Kidney (tissue), 14 donors: ENCODE measurements around the gene KLF1. TPM values are rescaled to one million over a fixed set of nuclear protein-coding genes. Genes with fewer than 3 reads are reported as not detected.

ENCODE experiments used
- DNase-seq, 5 donors: peaks; one replicate each; pipeline ENCODE4 v3.0.0-alpha.2; 2013 to 2020
- FAIRE-seq: peaks from 2 replicates; lab custom pipeline; 2012; peaks lifted over from hg19 to GRCh38; lab: Jason Lieb, UNC
- H3K27ac ChIP-seq, 2 donors: one replicate each; pipeline ENCODE4 v1.7.0; 2013; ENCODE audit warnings: low read depth in 2 of 2, low read length in 2 of 2, inconsistent platforms in 1 of 2
- H3K27me3 ChIP-seq: one replicate; pipeline ENCODE4 v1.7.1; 2013; ENCODE audit warnings: low read length, inconsistent platforms; ENCODE audit not compliant: control insufficient read depth, insufficient read depth
- H3K36me3 ChIP-seq, 3 donors: one replicate each; pipeline versions ENCODE4 v1.7.0 to v1.7.1; 2013; ENCODE audit warnings: low read length in 3 of 3, control low read depth in 1 of 3, inconsistent platforms in 1 of 3; ENCODE audit not compliant: insufficient read depth in 3 of 3, control insufficient read depth in 2 of 3
- H3K4me1 ChIP-seq, 3 donors: one replicate each; pipeline versions ENCODE4 v1.7.0 to v1.7.1; 2013; ENCODE audit warnings: low read length in 3 of 3, inconsistent platforms in 1 of 3, low read depth in 1 of 3; ENCODE audit not compliant: control insufficient read depth in 2 of 3, insufficient read depth in 2 of 3
- H3K4me3 ChIP-seq, 3 donors: one replicate each; pipeline versions ENCODE4 v1.7.0 to v1.8.1; 2013; ENCODE audit warnings: low read length in 3 of 3, control low read depth in 1 of 3, inconsistent platforms in 1 of 3
- H3K9ac ChIP-seq, 3 donors: one replicate each; pipeline versions ENCODE4 v1.7.0 to v1.7.1; 2013; ENCODE audit warnings: low read length in 3 of 3, control low read depth in 1 of 3, inconsistent platforms in 1 of 3
- H3K9me3 ChIP-seq, 3 donors: one replicate each; pipeline versions ENCODE4 v1.7.0 to v1.7.1; 2013; ENCODE audit warnings: low read length in 3 of 3, control low read depth in 1 of 3, inconsistent platforms in 1 of 3; ENCODE audit not compliant: control insufficient read depth in 2 of 3, insufficient read depth in 1 of 3
- intact Hi-C: fragments of 100-400 bp; cut with DNase I; formaldehyde crosslinking; loops from one replicate; pipeline ENCODE4 v1.11.1; 2022
- polyA plus RNA-seq: library from polyadenylated mRNA; stranded (reverse); fragments of 350-450 nt; fragmentation: Illumina TruSeq; extraction: RNeasy Lipid Tissue Mini Kit (QIAGEN cat#74804); gene quantifications from one replicate; pipeline ENCODE4 v1.2.3, GENCODE V29; 2014; ENCODE audit warnings: low read depth, low replicate concordance; ENCODE audit not compliant: insufficient read depth
- total RNA-seq: library from RNA; stranded (reverse); fragmentation: NEBNext Ultra II Directional; extraction: Animal tissue kit (Norgen Biotek cat#: 25700); gene quantifications from one replicate; pipeline ENCODE4 v1.2.1, GENCODE V29; 2021
- TF ChIP-seq, protein P1 (sequence below): IDR thresholded peaks from 3 replicates; pipeline ENCODE4 v1.5.1; 2012; ENCODE audit warnings: mild to moderate bottlenecking, moderate library complexity, borderline replicate concordance; ENCODE audit not compliant: insufficient read depth; ENCODE audit errors: extremely low read depth
- donor health status: control.
- donor health status: control.
- donor health status: control.
- donor health status: control.
- donor health status: control.
- donor health status: DM: yes; HTN: yes; CAD: no.
- donor health status: Normal renal cell carcinoma (clear cell type).

KLF1 gene
- total and polyA plus RNA-seq, 2 donors from 2014 or later = not detected

DNA sequence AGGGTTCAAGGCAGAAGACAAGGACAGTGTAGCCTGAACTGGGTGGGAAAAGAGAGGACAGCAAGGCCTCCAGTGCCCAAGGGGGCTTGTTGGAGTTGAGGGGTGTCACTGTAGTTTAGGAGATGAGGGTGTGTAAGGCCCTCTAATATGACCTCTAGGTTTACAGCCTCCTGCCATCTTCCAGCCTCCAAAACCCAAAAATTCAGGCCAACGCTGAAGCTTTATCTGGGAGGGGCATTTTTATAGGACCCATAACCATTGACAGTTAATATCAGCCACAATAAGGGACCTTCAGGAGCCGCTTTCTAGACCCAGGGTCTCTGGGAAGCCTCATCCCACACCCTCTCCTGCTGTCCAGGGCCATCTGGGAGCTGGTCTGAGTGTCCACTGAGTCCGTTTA, 2.8 kb downstream of the KLF1 start:
- H3K9me3 ChIP-seq = no peaks in the 10 kb centered on the region
- intact Hi-C loops = no loop called here
- DNase-seq (no peak), FAIRE-seq (no peak)
- no peak overlapping the region for H3K4me3 ChIP-seq
- no peak overlapping the region for H3K9ac ChIP-seq
- TF ChIP-seq, protein P1, sequence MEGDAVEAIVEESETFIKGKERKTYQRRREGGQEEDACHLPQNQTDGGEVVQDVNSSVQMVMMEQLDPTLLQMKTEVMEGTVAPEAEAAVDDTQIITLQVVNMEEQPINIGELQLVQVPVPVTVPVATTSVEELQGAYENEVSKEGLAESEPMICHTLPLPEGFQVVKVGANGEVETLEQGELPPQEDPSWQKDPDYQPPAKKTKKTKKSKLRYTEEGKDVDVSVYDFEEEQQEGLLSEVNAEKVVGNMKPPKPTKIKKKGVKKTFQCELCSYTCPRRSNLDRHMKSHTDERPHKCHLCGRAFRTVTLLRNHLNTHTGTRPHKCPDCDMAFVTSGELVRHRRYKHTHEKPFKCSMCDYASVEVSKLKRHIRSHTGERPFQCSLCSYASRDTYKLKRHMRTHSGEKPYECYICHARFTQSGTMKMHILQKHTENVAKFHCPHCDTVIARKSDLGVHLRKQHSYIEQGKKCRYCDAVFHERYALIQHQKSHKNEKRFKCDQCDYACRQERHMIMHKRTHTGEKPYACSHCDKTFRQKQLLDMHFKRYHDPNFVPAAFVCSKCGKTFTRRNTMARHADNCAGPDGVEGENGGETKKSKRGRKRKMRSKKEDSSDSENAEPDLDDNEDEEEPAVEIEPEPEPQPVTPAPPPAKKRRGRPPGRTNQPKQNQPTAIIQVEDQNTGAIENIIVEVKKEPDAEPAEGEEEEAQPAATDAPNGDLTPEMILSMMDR = no peak
- no peak overlapping the region for H3K27ac ChIP-seq
- H3K4me1 ChIP-seq = peaks cover 0 to 2% (median 0%) of the 10 kb centered on the region in 3 donors
- no peaks in the 10 kb centered on the region for H3K36me3 ChIP-seq
- H3K27me3 ChIP-seq = peaks cover 8% of the 10 kb centered on the region

DNA sequence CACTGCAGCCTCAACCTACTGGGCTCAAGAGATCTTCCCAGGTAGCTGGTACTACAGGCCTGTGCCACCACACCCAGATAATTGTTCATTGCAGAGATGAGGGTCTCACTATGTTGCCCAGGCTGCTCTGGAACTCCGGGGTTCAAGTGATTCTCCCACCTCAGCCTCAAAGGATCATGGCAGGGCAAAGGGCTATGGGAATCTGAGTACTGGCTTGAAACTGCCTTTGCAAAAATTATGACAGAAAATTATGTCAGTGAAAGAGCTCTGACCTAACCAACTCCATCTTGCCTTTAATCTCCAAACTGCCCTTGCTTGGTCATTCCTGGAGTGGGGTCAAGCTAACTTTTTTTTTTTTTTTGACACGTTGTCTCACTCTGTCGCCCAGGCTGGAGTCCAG, 4.4 kb downstream of the KLF1 start:
- Histone ChIP-seq H3K9ac (no peak overlapping the region), H3K27me3 (peaks cover 8% of the 10 kb centered on the region), H3K9me3 (no peaks in the 10 kb centered on the region), H3K4me1 (peaks cover 0 to 2% (median 0%) of the 10 kb centered on the region in 3 donors), H3K36me3 (peaks cover 0 to 7% (median 6%) of the 10 kb centered on the region in 3 donors), H3K4me3 (no peak overlapping the region), H3K27ac (no peak overlapping the region)
- intact Hi-C loops = no loop called here
- TF ChIP-seq, protein P1 = no peak
- DNase-seq (no peak), FAIRE-seq (no peak)

- intact Hi-C loops = no loop called here
- Histone ChIP-seq H3K36me3 (peaks cover 0 to 7% (median 6%) of the 10 kb centered on the region in 3 donors), H3K27ac (peak within 1 kb of the TSS; percentile 12 to 69), H3K4me1 (peaks cover 0 to 2% (median 0%) of the 10 kb centered on the region in 3 donors), H3K9me3 (no peaks in the 10 kb centered on the region), H3K9ac (peak within 1 kb of the TSS in 2 of 3 donors; percentile 77), H3K4me3 (peak within 1 kb of the TSS; percentile 32 to 81 (median 68)), H3K27me3 (peaks cover 8% of the 10 kb centered on the region)
- TF ChIP-seq, protein P1 = no peak
- no peak for FAIRE-seq
- DNase-seq = peak; percentile 85 to 98 (median 90)
Measured at GRCh38 chr19:12881172-12881808, 5.7 kb downstream of the KLF1 start, which contains the start of gene DNASE2. TSS of gene DNASE2 (minus strand) at chr19:12881449. CDS start at chr19:12881375, 74 bp downstream.
